ENCODE measurements around the gene MPPE1. TPM values are rescaled to one million over a fixed set of nuclear protein-coding genes. Genes with fewer than 3 reads are reported as not detected.

Gene MPPE1
- total RNA-seq, 2 experiments from 2014 or later: 62.6 to 68.3 TPM

GRCh38 chr18:11880586-11881304 is 27.4 kb downstream of the MPPE1 start:
- H3K27ac Mint-ChIP-seq: no peak overlapping the region

GRCh38 chr18:11877497-11878135 is 30.5 kb downstream of the MPPE1 start:
- Mint-ChIP-seq H3K36me3 (ENCODE audit: low read depth) (peaks cover 25% of the 10 kb centered on the region), H3K27ac (no peak overlapping the region), H3K4me1 (ENCODE audit: low read depth) (no peaks in the 10 kb centered on the region), H3K9me3 (no peaks in the 10 kb centered on the region), H3K27me3 (no peaks in the 10 kb centered on the region), H3K4me3 (no peak overlapping the region)
- ATAC-seq (ENCODE audit: poor library complexity) (no peak), DNase-seq (no peak)
- Histone ChIP-seq H3K9me3 (ENCODE audit: control insufficient read depth in 1 of 2, insufficient read depth in 1 of 2, low read length in 2 of 2) (peaks cover 0 to 6% of the 10 kb centered on the region in 2 experiments), H3K4me3 (ENCODE audit: low read length) (no peak overlapping the region), H3K27me3 (ENCODE audit: control insufficient read depth in 1 of 2, insufficient read depth in 2 of 2, low read length in 2 of 2) (no peaks in the 10 kb centered on the region), H3K27ac (ENCODE audit: low read depth in 1 of 2, low read length in 2 of 2) (no peak overlapping the region), H3K4me1 (ENCODE audit: insufficient read depth, low read length) (no peaks in the 10 kb centered on the region), H3K36me3 (ENCODE audit: insufficient read depth, low read length) (peaks cover 3% of the 10 kb centered on the region)
- CTCF ChIA-PET: no interaction called here
- TF ChIP-seq CTCF (IDR thresholded peaks at IDR 0.05): no peak
- POLR2A ChIA-PET: interaction anchor here (0.5 kb wide), 1 partner anchor 804 kb away, joined by 3 read pairs; no protein-coding TSS in a partner anchor
- intact Hi-C loops (cut with DNase I, micrococcal nuclease): no loop called here

More at GRCh38 chr18:11880586-11881304, 27.4 kb downstream of the MPPE1 start:
- no peaks in the 10 kb centered on the region for H3K9me3 Mint-ChIP-seq
- intact Hi-C loops (cut with DNase I, micrococcal nuclease): no loop called here
- Histone ChIP-seq H3K36me3 (ENCODE audit: insufficient read depth, low read length) (peaks cover 19% of the 10 kb centered on the region), H3K9me3 (ENCODE audit: control insufficient read depth in 1 of 2, insufficient read depth in 1 of 2, low read length in 2 of 2) (no peaks in the 10 kb centered on the region), H3K27ac (ENCODE audit: low read depth in 1 of 2, low read length in 2 of 2) (no peak overlapping the region), H3K4me3 (ENCODE audit: low read length) (no peak overlapping the region), H3K27me3 (ENCODE audit: control insufficient read depth in 1 of 2, insufficient read depth in 2 of 2, low read length in 2 of 2) (no peaks in the 10 kb centered on the region), H3K4me1 (ENCODE audit: insufficient read depth, low read length) (no peaks in the 10 kb centered on the region)
- H3K36me3 Mint-ChIP-seq (ENCODE audit: low read depth): peaks cover 54% of the 10 kb centered on the region
- TF ChIP-seq CTCF (IDR thresholded peaks at IDR 0.05): no peak
- no peak for DNase-seq
- no peak overlapping the region for H3K4me3 Mint-ChIP-seq
- H3K27me3 Mint-ChIP-seq: no peaks in the 10 kb centered on the region
- no peak for ATAC-seq (ENCODE audit: poor library complexity)
- ChIA-PET CTCF (no interaction called here), POLR2A (interaction anchor here (2.0 kb wide), 1 partner anchor 28 kb away, joined by 5 read pairs; the partner anchor contains the start of gene MPPE1)
- no peaks in the 10 kb centered on the region for H3K4me1 Mint-ChIP-seq (ENCODE audit: low read depth)

GRCh38 chr18:11874676-11875075 is 33.4 kb downstream of the MPPE1 start:
- H3K27me3 ChIP-seq (ENCODE audit: control insufficient read depth in 1 of 2, insufficient read depth in 2 of 2, low read length in 2 of 2): no peaks in the 10 kb centered on the region
- H3K4me1 Mint-ChIP-seq (ENCODE audit: low read depth): no peaks in the 10 kb centered on the region
- TF ChIP-seq CTCF (IDR thresholded peaks at IDR 0.05): no peak
- peaks cover 4% of the 10 kb centered on the region for H3K27me3 Mint-ChIP-seq
- intact Hi-C loops (cut with DNase I, micrococcal nuclease): no loop called here
- ATAC-seq (ENCODE audit: poor library complexity) (no peak), DNase-seq (no peak)
- H3K36me3 Mint-ChIP-seq (ENCODE audit: low read depth): peaks cover 5% of the 10 kb centered on the region
- no peak overlapping the region for H3K4me3 ChIP-seq (ENCODE audit: low read length)
- no peak overlapping the region for H3K27ac ChIP-seq (ENCODE audit: low read depth in 1 of 2, low read length in 2 of 2)
- H3K9me3 ChIP-seq (ENCODE audit: control insufficient read depth in 1 of 2, insufficient read depth in 1 of 2, low read length in 2 of 2): peaks cover 0 to 6% of the 10 kb centered on the region in 2 experiments
- H3K36me3 ChIP-seq (ENCODE audit: insufficient read depth, low read length): peaks cover 3% of the 10 kb centered on the region
- no peaks in the 10 kb centered on the region for H3K9me3 Mint-ChIP-seq
- no peaks in the 10 kb centered on the region for H3K4me1 ChIP-seq (ENCODE audit: insufficient read depth, low read length)
- ChIA-PET CTCF (no interaction called here), POLR2A (no interaction called here)
- no peak overlapping the region for H3K27ac Mint-ChIP-seq
- no peak overlapping the region for H3K4me3 Mint-ChIP-seq

Data from CD4-positive, alpha-beta T cell (primary cell).